ENCODE data around the gene NDUFC1. TPM values are rescaled to one million over a fixed set of nuclear protein-coding genes. Genes with fewer than 3 reads are reported as not detected.
"Not testable (repeated sequence)": the region's sequence is repeated elsewhere in the genome, so short reads cannot be mapped to it uniquely, and the experiment has no call there.

The NDUFC1 gene
- total RNA-seq (2014; rRNA removed; shearing (Covaris generic)): 81.7 and 89.7 TPM in 2 replicates
- polyA plus RNA-seq (2015; cell fraction: cytosol; rRNA removed): 80.7 and 107 TPM in 2 replicates
- 8.7 and 15.6 TPM in 2 replicates for polyA plus RNA-seq (2015; cell fraction: nucleus; rRNA removed)

GRCh38 chr4:139301821-139302611 is at the start of gene NDUFC1:
Gene NDUFC1 (minus strand): TSS chr4:139302477. CDS start chr4:139295798, 6,679 bp downstream.
- in situ Hi-C loops (cut with HindIII; ENCODE audit: low pct_unique_long_range_greater_than_20kb, low sequenced_read_pairs): no loop called here
- peak; percentile 39 for DNase-seq (ENCODE audit: low read depth, low spot score)

GRCh38 chr4:139337612-139338011 is 35.3 kb upstream of the NDUFC1 start:
- no peak for DNase-seq (ENCODE audit: low read depth, low spot score)
- in situ Hi-C loops (cut with HindIII; ENCODE audit: low pct_unique_long_range_greater_than_20kb, low sequenced_read_pairs): no loop called here

GRCh38 chr4:139333046-139333445 is 30.8 kb upstream of the NDUFC1 start:
- DNase-seq (ENCODE audit: low read depth, low spot score): no peak
- in situ Hi-C loops (cut with HindIII; ENCODE audit: low pct_unique_long_range_greater_than_20kb, low sequenced_read_pairs): no loop called here

- DNase-seq (ENCODE audit: low read depth, low spot score): no peak
Observed at GRCh38 chr4:139331185-139331584, 28.9 kb upstream of the NDUFC1 start.

GRCh38 chr4:139330283-139330682 is 28.0 kb upstream of the NDUFC1 start:
- peak; percentile 5 for DNase-seq (ENCODE audit: low read depth, low spot score)
- in situ Hi-C loops (cut with HindIII; ENCODE audit: low pct_unique_long_range_greater_than_20kb, low sequenced_read_pairs): no loop called here

More at GRCh38 chr4:139331185-139331584, 28.9 kb upstream of the NDUFC1 start:
- in situ Hi-C loops (cut with HindIII; ENCODE audit: low pct_unique_long_range_greater_than_20kb, low sequenced_read_pairs): no loop called here

- in situ Hi-C loops (cut with HindIII; ENCODE audit: low pct_unique_long_range_greater_than_20kb, low sequenced_read_pairs): no loop called here
- no peak for DNase-seq (ENCODE audit: low read depth, low spot score)
Observed at GRCh38 chr4:139329665-139330200, 27.5 kb upstream of the NDUFC1 start.

- in situ Hi-C loops (cut with HindIII; ENCODE audit: low pct_unique_long_range_greater_than_20kb, low sequenced_read_pairs): no loop called here
- DNase-seq (ENCODE audit: low read depth, low spot score): no peak
Observed at GRCh38 chr4:139324620-139325019, 22.3 kb upstream of the NDUFC1 start.

GRCh38 chr4:139322541-139322940 is 20.3 kb upstream of the NDUFC1 start:
- in situ Hi-C loops (cut with HindIII; ENCODE audit: low pct_unique_long_range_greater_than_20kb, low sequenced_read_pairs): not testable (repeated sequence)

GRCh38 chr4:139322070-139322469 is 19.8 kb upstream of the NDUFC1 start:
- in situ Hi-C loops (cut with HindIII; ENCODE audit: low pct_unique_long_range_greater_than_20kb, low sequenced_read_pairs); DNase-seq (ENCODE audit: low read depth, low spot score): not testable (repeated sequence)

More at GRCh38 chr4:139322541-139322940, 20.3 kb upstream of the NDUFC1 start:
- DNase-seq (ENCODE audit: low read depth, low spot score): not testable (repeated sequence)

GRCh38 chr4:139319571-139319970 is 17.3 kb upstream of the NDUFC1 start:
- DNase-seq (ENCODE audit: low read depth, low spot score): no peak
- in situ Hi-C loops (cut with HindIII; ENCODE audit: low pct_unique_long_range_greater_than_20kb, low sequenced_read_pairs): no loop called here

GRCh38 chr4:139317635-139318034 is 15.4 kb upstream of the NDUFC1 start:
- DNase-seq (ENCODE audit: low read depth, low spot score): no peak
- in situ Hi-C loops (cut with HindIII; ENCODE audit: low pct_unique_long_range_greater_than_20kb, low sequenced_read_pairs): no loop called here

GRCh38 chr4:139316733-139317132 is 14.5 kb upstream of the NDUFC1 start:
- in situ Hi-C loops (cut with HindIII; ENCODE audit: low pct_unique_long_range_greater_than_20kb, low sequenced_read_pairs): no loop called here
- DNase-seq (ENCODE audit: low read depth, low spot score): no peak

- no peak for DNase-seq (ENCODE audit: low read depth, low spot score)
- in situ Hi-C loops (cut with HindIII; ENCODE audit: low pct_unique_long_range_greater_than_20kb, low sequenced_read_pairs): no loop called here
Observed at GRCh38 chr4:139315221-139315675, 13.0 kb upstream of the NDUFC1 start.

GRCh38 chr4:139314047-139314800 is 11.9 kb upstream of the NDUFC1 start:
- DNase-seq (ENCODE audit: low read depth, low spot score): no peak
- in situ Hi-C loops (cut with HindIII; ENCODE audit: low pct_unique_long_range_greater_than_20kb, low sequenced_read_pairs): no loop called here

GRCh38 chr4:139313414-139313813 is 11.1 kb upstream of the NDUFC1 start:
- in situ Hi-C loops (cut with HindIII; ENCODE audit: low pct_unique_long_range_greater_than_20kb, low sequenced_read_pairs): not testable (repeated sequence)

GRCh38 chr4:139312552-139313332 is 10.5 kb upstream of the NDUFC1 start:
- DNase-seq (ENCODE audit: low read depth, low spot score): no peak
- in situ Hi-C loops (cut with HindIII; ENCODE audit: low pct_unique_long_range_greater_than_20kb, low sequenced_read_pairs): no loop called here

More at GRCh38 chr4:139313414-139313813, 11.1 kb upstream of the NDUFC1 start:
- DNase-seq (ENCODE audit: low read depth, low spot score): not testable (repeated sequence)

GRCh38 chr4:139311909-139312308 is 9.6 kb upstream of the NDUFC1 start:
- no peak for DNase-seq (ENCODE audit: low read depth, low spot score)
- in situ Hi-C loops (cut with HindIII; ENCODE audit: low pct_unique_long_range_greater_than_20kb, low sequenced_read_pairs): no loop called here
